Chondrocyte (in vitro differentiated cells): ENCODE data around the gene TEX53. TPM values are rescaled to one million over a fixed set of nuclear protein-coding genes. Genes with fewer than 3 reads are reported as not detected.

Experiments
- DNase-seq: peaks from one replicate; pipeline ENCODE4 v3.0.0; 2021; ENCODE audit warnings: mixed read lengths, low spot score
- H3K27ac Mint-ChIP-seq: one replicate; pipeline ENCODE4 v1.8.0; 2021; ENCODE audit warnings: mild to moderate bottlenecking, moderate library complexity, mixed read lengths; ENCODE audit not compliant: unreplicated experiment
- H3K27me3 Mint-ChIP-seq: 2 replicates; pipeline ENCODE4 v1.8.0; 2021; ENCODE audit warnings: low read depth, mixed read lengths
- H3K36me3 Mint-ChIP-seq: 2 replicates; pipeline ENCODE4 v1.8.0; 2021; ENCODE audit warnings: low read depth, mixed read lengths
- H3K4me1 Mint-ChIP-seq: 2 replicates; pipeline ENCODE4 v1.8.0; 2021; ENCODE audit warnings: low read depth, mild to moderate bottlenecking, mixed read lengths
- H3K4me3 Mint-ChIP-seq: one replicate; pipeline ENCODE4 v1.8.0; 2021; ENCODE audit warnings: mild to moderate bottlenecking, moderate library complexity, mixed read lengths; ENCODE audit not compliant: unreplicated experiment
- H3K9me3 Mint-ChIP-seq: 2 replicates; pipeline ENCODE4 v1.8.0; 2021; ENCODE audit warnings: low read depth, mixed read lengths
- total RNA-seq: library from RNA; stranded (reverse); gene quantifications from 3 replicates; pipeline ENCODE4 v1.2.1, GENCODE V29; 2021
- TF ChIP-seq, protein P1 (sequence below): fragments of 200-600 bp; sonication (generic); IDR thresholded peaks from 2 replicates; pipeline ENCODE4 v1.5.0; 2021; ENCODE audit warnings: antibody characterized with exemption, mild to moderate bottlenecking, moderate library complexity

TEX53 gene
- total RNA-seq, 1 donor from 2014 or later = not detected

- peaks cover 6% of the 10 kb centered on the region for H3K4me1 Mint-ChIP-seq
Measured at GRCh38 chr9:114666851-114667250, 9.2 kb upstream of the TEX53 start.

GRCh38 chr9:114666401-114666800, 8.8 kb upstream of the TEX53 start:
- H3K27me3 Mint-ChIP-seq = peaks cover 14% of the 10 kb centered on the region
- no peak overlapping the region for H3K4me3 Mint-ChIP-seq
- H3K9me3 Mint-ChIP-seq = peaks cover 3% of the 10 kb centered on the region
- H3K27ac Mint-ChIP-seq = no peak overlapping the region
- H3K4me1 Mint-ChIP-seq = peaks cover 2% of the 10 kb centered on the region
- TF ChIP-seq, protein P1, sequence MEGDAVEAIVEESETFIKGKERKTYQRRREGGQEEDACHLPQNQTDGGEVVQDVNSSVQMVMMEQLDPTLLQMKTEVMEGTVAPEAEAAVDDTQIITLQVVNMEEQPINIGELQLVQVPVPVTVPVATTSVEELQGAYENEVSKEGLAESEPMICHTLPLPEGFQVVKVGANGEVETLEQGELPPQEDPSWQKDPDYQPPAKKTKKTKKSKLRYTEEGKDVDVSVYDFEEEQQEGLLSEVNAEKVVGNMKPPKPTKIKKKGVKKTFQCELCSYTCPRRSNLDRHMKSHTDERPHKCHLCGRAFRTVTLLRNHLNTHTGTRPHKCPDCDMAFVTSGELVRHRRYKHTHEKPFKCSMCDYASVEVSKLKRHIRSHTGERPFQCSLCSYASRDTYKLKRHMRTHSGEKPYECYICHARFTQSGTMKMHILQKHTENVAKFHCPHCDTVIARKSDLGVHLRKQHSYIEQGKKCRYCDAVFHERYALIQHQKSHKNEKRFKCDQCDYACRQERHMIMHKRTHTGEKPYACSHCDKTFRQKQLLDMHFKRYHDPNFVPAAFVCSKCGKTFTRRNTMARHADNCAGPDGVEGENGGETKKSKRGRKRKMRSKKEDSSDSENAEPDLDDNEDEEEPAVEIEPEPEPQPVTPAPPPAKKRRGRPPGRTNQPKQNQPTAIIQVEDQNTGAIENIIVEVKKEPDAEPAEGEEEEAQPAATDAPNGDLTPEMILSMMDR = no peak
- no peak for DNase-seq
- H3K36me3 Mint-ChIP-seq = no peaks in the 10 kb centered on the region

More at GRCh38 chr9:114666851-114667250, 9.2 kb upstream of the TEX53 start:
- no peak for DNase-seq
- TF ChIP-seq, protein P1 = no peak
- Mint-ChIP-seq H3K9me3 (peaks cover 3% of the 10 kb centered on the region), H3K27ac (no peak overlapping the region), H3K4me3 (no peak overlapping the region), H3K36me3 (no peaks in the 10 kb centered on the region), H3K27me3 (peaks cover 11% of the 10 kb centered on the region)

- H3K4me1 Mint-ChIP-seq = no peaks in the 10 kb centered on the region
- no peak for DNase-seq
- no peaks in the 10 kb centered on the region for H3K36me3 Mint-ChIP-seq
- no peak overlapping the region for H3K4me3 Mint-ChIP-seq
- TF ChIP-seq, protein P1 = no peak
- H3K9me3 Mint-ChIP-seq = no peaks in the 10 kb centered on the region
- no peak overlapping the region for H3K27ac Mint-ChIP-seq
- H3K27me3 Mint-ChIP-seq = peaks cover 19% of the 10 kb centered on the region
Measured at GRCh38 chr9:114664181-114664580, 6.6 kb upstream of the TEX53 start.

DNA sequence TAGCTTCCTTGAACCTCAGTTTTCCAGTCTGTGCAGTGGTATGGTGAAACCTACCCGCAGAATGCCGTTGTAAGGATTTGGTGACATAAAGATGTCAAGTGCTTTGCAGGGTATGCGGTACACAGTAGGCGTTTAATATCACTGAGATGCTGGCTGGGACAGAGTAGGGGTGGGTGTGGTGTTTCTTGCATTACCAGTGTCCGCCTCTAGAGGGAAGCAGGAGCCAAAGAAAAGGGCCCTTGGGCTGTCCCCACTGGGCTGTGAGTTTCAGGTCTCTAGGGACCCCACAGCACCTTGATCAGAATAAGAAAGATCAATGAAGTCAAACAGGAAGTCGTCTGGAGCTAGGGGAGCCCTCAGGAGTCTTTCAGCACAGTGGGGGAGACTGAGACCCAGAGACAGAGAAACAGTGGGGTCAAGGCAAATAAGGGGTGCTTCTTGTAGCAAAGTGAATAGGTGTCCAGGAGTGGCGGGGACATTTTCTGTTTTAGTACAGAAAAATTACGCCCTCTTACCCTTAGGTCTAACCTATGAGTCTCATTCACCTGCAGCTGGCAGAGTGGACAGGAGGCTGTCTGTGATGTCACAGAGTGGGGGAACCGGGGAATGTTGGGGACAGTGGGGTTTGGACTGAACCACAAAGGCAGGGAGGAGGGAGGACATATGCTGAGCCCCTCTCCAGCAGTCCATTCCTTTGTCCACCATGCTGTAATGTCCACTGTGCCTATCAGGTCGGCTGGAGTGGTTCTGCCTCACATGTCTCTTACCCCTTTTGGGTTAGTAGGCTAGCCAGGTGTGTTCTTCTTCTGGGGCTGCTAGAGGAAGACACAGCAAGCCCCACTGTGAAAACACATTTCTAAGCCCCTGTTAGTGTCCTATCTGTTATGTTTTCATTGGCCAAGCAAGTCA, 4.7 kb upstream of the TEX53 start:
- H3K4me1 Mint-ChIP-seq = no peaks in the 10 kb centered on the region

GRCh38 chr9:114656301-114656700, 1.3 kb downstream of the TEX53 start:
- TF ChIP-seq, protein P1 = no peak
- no peak overlapping the region for H3K4me3 Mint-ChIP-seq
- H3K4me1 Mint-ChIP-seq = peaks cover 4% of the 10 kb centered on the region
- H3K9me3 Mint-ChIP-seq = no peaks in the 10 kb centered on the region
- peaks cover 5% of the 10 kb centered on the region for H3K27me3 Mint-ChIP-seq
- peak; percentile 21 for DNase-seq
- H3K36me3 Mint-ChIP-seq = no peaks in the 10 kb centered on the region
- no peak overlapping the region for H3K27ac Mint-ChIP-seq

More for the DNA sequence above, 4.7 kb upstream of the TEX53 start:
- TF ChIP-seq, protein P1 = peak; percentile 90
- Mint-ChIP-seq H3K27ac (no peak overlapping the region), H3K27me3 (peaks cover 19% of the 10 kb centered on the region), H3K9me3 (no peaks in the 10 kb centered on the region), H3K4me3 (no peak overlapping the region), H3K36me3 (no peaks in the 10 kb centered on the region)
- DNase-seq = no peak
